Type B pancreatic cell (in vitro differentiated cells): ENCODE measurements around the gene MPST. TPM values are rescaled to one million over a fixed set of nuclear protein-coding genes. Genes with fewer than 3 reads are reported as not detected.

ENCODE experiments used
- DNase-seq: peaks from one replicate; pipeline ENCODE4 v3.0.0; 2021; ENCODE audit warnings: mixed read lengths; ENCODE audit not compliant: unreplicated experiment; ENCODE audit errors: extremely low spot score
- H3K27ac Mint-ChIP-seq: 2 replicates; pipeline ENCODE4 v1.8.0; 2021; ENCODE audit warnings: mild to moderate bottlenecking, mixed read lengths
- H3K27me3 Mint-ChIP-seq: 2 replicates; pipeline ENCODE4 v1.8.0; 2021; ENCODE audit warnings: mixed read lengths
- H3K36me3 Mint-ChIP-seq: 2 replicates; pipeline ENCODE4 v1.8.0; 2021; ENCODE audit warnings: mixed read lengths
- H3K4me1 Mint-ChIP-seq: one replicate; pipeline ENCODE4 v1.8.0; 2021; ENCODE audit warnings: mixed read lengths; ENCODE audit not compliant: unreplicated experiment
- H3K4me3 Mint-ChIP-seq: 2 replicates; pipeline ENCODE4 v1.8.0; 2021; ENCODE audit warnings: mild to moderate bottlenecking, mixed read lengths
- H3K9me3 Mint-ChIP-seq: 2 replicates; pipeline ENCODE4 v1.8.0; 2021; ENCODE audit warnings: mixed read lengths
- total RNA-seq: library from RNA; stranded (reverse); gene quantifications from 2 replicates; pipeline ENCODE4 v1.2.1, GENCODE V29; 2021; ENCODE audit warnings: low replicate concordance
- TF ChIP-seq, protein P1 (sequence below): fragments of 200-600 bp; sonication (generic); conservative IDR thresholded peaks from 2 replicates; pipeline ENCODE4 v1.5.0; 2021; ENCODE audit warnings: antibody characterized with exemption, mild to moderate bottlenecking

The MPST gene
- total RNA-seq, 1 donor from 2014 or later = 71.3 TPM

DNA sequence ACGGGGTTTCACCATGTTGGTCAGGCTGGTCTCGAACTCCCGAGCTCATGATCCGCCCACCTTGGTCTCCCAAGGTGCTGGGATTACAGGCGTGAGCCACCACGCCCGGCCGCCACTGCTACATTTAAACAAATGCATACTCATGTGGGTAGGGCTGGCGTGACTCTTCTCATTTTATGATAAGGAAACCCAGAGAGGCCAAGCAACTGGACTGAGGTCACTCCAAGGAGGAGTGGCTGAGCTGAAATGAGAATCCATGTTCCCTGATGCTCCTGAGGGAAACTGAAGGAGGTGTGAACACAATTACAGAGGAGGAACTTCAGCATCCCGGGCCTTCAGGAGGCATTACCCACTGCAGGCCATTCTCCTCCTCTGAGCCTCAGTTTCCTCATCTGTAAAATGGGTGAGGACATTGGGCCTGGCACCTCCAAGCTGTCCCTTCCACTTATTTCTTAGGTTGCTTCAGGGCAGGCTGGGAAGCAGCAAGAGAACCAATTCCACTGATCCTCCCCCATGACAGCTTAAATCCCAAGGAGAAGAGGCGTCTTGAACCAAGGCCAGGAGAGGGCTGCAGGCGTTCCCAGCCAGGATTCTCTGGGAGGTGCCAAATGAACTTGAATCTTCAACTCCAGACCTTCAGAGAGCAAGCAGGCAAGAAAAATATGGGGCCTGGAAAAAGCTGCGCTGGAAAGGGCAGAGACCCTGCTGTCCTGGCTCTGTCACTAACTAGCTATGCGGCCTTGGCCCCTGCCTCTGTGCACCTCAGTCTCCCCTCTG, 3.2 kb upstream of the MPST start:
- Mint-ChIP-seq H3K27me3 (no peaks in the 10 kb centered on the region), H3K36me3 (no peaks in the 10 kb centered on the region), H3K4me1 (peaks cover 10% of the 10 kb centered on the region), H3K9me3 (no peaks in the 10 kb centered on the region), H3K27ac (no peak overlapping the region), H3K4me3 (peak overlapping the region; percentile 65)
- TF ChIP-seq, protein P1, sequence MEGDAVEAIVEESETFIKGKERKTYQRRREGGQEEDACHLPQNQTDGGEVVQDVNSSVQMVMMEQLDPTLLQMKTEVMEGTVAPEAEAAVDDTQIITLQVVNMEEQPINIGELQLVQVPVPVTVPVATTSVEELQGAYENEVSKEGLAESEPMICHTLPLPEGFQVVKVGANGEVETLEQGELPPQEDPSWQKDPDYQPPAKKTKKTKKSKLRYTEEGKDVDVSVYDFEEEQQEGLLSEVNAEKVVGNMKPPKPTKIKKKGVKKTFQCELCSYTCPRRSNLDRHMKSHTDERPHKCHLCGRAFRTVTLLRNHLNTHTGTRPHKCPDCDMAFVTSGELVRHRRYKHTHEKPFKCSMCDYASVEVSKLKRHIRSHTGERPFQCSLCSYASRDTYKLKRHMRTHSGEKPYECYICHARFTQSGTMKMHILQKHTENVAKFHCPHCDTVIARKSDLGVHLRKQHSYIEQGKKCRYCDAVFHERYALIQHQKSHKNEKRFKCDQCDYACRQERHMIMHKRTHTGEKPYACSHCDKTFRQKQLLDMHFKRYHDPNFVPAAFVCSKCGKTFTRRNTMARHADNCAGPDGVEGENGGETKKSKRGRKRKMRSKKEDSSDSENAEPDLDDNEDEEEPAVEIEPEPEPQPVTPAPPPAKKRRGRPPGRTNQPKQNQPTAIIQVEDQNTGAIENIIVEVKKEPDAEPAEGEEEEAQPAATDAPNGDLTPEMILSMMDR = no peak
- DNase-seq = no peak

DNA sequence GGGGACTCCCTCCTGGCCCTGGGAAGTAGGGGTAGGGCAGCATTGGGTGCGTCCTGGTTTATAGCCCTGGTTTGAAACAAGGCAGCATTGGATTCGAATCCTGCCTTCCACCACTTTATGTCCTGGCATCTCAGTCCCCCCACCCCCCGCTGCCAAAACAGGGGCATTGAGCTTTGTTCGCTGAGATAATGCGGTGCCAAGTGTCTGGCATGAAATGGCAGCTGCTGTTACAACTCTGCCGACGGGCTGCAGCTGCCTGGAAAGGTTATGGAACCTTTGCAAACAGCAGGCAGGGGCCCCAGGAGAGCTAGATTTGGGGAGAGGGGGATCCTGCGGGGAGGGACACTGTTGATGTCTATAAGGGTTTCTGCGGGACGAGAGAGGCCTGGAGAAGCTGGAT, 2.2 kb upstream of the MPST start:
- Mint-ChIP-seq H3K27me3 (no peaks in the 10 kb centered on the region), H3K4me3 (peak overlapping the region; percentile 68), H3K27ac (no peak overlapping the region), H3K4me1 (peaks cover 16% of the 10 kb centered on the region), H3K9me3 (no peaks in the 10 kb centered on the region), H3K36me3 (no peaks in the 10 kb centered on the region)
- no peak for DNase-seq
- TF ChIP-seq, protein P1 = no peak

DNA sequence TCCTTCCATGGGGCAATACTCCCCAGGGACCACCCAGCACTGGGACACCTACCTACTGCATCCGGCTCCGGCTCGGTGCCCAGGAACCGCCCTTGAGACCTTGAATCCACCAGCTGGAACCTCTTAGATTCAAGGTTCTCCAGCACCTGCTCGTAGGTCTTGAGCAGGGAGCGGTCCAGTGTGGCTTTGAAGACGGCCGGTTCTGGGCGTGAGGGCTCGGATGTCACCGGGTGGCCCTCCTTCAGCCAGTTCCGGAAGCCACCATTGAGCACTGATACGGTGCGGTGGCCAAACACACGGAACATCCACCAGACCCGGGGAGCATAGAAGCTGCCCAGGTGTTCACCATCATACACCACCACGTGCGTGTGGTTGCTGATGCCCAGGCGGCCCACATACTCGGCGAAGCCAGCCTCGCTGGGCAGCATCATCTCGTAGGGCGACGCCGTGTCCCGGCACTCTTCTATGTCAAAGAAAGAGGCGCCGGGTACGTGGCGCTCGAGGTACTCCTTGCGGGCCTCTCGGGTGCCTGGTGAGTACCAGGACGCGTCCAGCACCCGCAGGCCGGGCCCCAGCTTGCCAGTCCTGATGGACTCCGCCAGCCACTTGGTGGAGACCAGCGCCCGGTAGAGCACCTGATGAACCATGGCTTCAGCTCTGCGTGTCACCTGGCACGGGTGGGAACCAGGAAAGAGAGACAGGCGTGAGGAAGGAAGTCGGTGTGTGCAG, 1.3 kb upstream of the MPST start:
- H3K36me3 Mint-ChIP-seq = no peaks in the 10 kb centered on the region
- peak overlapping the region; percentile 94 for H3K4me3 Mint-ChIP-seq
- TF ChIP-seq, protein P1 = no peak
- no peaks in the 10 kb centered on the region for H3K9me3 Mint-ChIP-seq
- peak overlapping the region; percentile 72 for H3K27ac Mint-ChIP-seq
- no peak for DNase-seq
- no peaks in the 10 kb centered on the region for H3K27me3 Mint-ChIP-seq
- peaks cover 16% of the 10 kb centered on the region for H3K4me1 Mint-ChIP-seq

DNA sequence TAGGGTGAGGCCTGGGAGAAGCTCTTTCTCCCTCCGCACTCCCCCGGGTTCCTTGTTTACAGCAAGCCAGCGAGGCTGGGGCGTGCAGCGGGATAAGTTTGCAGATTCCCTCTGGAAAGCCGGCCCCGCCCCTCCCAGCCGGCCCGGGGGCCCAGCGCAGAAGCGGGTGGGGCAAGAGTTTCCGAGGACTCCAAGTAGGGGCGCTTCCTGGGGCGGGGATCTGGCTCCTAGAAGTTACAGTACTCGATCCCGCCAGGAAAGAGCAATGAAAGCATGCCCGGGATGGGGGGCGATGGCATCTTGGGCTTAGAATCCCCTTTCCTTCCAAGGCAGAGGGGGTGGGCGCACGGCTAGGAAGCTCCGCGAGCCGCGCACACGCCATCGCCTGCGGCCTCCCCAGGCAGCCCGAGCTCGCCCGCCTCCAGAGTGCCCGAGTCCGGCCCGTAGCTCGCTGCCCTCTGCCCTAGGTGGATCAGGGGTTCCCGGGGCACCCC, 680 bp upstream of the MPST start:
- no peaks in the 10 kb centered on the region for H3K27me3 Mint-ChIP-seq
- H3K27ac Mint-ChIP-seq = peak overlapping the region; percentile 72
- H3K4me3 Mint-ChIP-seq = peak overlapping the region; percentile 94
- DNase-seq = no peak
- H3K36me3 Mint-ChIP-seq = peaks cover 4% of the 10 kb centered on the region
- H3K4me1 Mint-ChIP-seq = peaks cover 12% of the 10 kb centered on the region
- TF ChIP-seq, protein P1 = peak; percentile 14
- H3K9me3 Mint-ChIP-seq = no peaks in the 10 kb centered on the region

DNA sequence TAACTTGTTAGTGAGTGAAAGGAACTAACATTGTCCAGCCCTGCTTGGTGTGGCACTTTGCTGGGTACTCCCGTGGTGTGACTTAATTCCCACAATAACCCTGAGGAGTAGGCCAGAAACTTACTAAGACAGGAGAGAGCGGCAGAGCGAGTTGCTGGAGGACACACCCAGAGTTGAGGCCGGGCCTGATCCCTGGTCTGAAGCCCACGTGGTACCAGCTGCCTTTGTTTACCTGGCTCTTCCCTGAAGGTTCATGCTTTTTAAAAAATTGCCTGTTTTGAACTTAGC, 594 bp downstream of the MPST start:
- Mint-ChIP-seq H3K36me3 (peaks cover 8% of the 10 kb centered on the region), H3K4me1 (peaks cover 9% of the 10 kb centered on the region), H3K9me3 (no peaks in the 10 kb centered on the region), H3K4me3 (peak overlapping the region; percentile 95), H3K27ac (peak overlapping the region; percentile 90), H3K27me3 (no peaks in the 10 kb centered on the region)
- no peak for DNase-seq
- TF ChIP-seq, protein P1 = no peak
